ENCODE measurements around the gene RNF212. TPM values are rescaled to one million over a fixed set of nuclear protein-coding genes. Genes with fewer than 3 reads are reported as not detected.

Gene RNF212
- total and polyA plus RNA-seq, 12 donors = 0.21 to 2.1 (median 0.31) TPM; not detected in 4

DNA sequence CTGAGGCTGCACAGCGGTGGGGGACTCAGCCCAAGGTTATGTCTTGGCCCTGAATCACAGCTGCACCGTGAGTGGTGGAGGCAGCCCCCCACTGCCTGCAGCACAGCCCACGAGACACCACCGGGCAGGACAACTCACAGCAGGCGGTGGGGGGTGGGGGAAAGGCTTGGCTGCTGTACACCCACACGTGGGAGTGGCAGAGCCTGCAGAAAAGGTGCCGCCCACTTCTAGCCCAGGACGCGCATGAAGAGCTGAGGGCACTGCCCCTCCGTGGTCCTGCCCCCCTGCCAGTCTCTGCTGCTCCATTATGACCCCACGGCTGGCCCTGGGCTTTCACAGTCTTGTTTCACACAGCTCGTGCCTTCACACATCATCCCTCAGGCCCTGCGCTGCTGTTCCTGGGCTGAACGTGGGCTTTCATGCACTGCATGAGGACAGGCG lies 61.1 kb downstream of the RNF212 start:
- DNase-seq (no peak), ATAC-seq (no peak)
- TF ChIP-seq, protein P1, sequence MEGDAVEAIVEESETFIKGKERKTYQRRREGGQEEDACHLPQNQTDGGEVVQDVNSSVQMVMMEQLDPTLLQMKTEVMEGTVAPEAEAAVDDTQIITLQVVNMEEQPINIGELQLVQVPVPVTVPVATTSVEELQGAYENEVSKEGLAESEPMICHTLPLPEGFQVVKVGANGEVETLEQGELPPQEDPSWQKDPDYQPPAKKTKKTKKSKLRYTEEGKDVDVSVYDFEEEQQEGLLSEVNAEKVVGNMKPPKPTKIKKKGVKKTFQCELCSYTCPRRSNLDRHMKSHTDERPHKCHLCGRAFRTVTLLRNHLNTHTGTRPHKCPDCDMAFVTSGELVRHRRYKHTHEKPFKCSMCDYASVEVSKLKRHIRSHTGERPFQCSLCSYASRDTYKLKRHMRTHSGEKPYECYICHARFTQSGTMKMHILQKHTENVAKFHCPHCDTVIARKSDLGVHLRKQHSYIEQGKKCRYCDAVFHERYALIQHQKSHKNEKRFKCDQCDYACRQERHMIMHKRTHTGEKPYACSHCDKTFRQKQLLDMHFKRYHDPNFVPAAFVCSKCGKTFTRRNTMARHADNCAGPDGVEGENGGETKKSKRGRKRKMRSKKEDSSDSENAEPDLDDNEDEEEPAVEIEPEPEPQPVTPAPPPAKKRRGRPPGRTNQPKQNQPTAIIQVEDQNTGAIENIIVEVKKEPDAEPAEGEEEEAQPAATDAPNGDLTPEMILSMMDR (IDR thresholded peaks at IDR 0.05) = no peak
- no peak overlapping the region for H3K4me3 ChIP-seq
- no peak overlapping the region for H3K27ac ChIP-seq
- WGBS, 2 donors = 66 to 68% methylated on average over 15 of the region's 15 CpGs
- intact Hi-C loops (cut with DNase I) = no loop called here
- H3K4me1 ChIP-seq = peaks cover 0 to 19% (median 13%) of the 10 kb centered on the region in 9 donors
- peaks cover 0 to 67% (median 50%) of the 10 kb centered on the region in 7 donors for H3K27me3 ChIP-seq
- no peaks in the 10 kb centered on the region for H3K36me3 ChIP-seq
- no peaks in the 10 kb centered on the region for H3K9me3 ChIP-seq

DNA sequence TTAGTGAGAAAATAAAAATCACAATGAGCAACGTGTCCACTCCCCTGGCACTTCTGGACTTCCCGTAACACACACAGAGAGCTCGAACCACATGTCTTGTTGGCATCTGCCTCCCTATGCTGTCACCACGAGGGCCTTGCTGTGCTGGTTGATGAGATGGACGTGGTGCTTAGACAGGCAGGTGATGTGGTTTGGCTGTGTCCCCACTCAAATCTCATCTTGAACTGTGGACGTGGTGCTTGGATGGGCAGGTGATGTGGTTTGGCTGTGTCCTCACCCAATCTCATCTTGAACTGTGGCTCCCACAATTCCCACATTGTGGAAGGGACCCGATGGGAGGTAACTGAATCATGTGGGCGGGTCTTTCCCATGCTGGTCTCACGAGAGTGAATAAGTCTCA lies 61.9 kb downstream of the RNF212 start:
- Histone ChIP-seq H3K36me3 (no peaks in the 10 kb centered on the region), H3K4me1 (peaks cover 0 to 24% (median 18%) of the 10 kb centered on the region in 9 donors), H3K9me3 (no peaks in the 10 kb centered on the region), H3K27me3 (peaks cover 0 to 64% (median 48%) of the 10 kb centered on the region in 7 donors), H3K27ac (no peak overlapping the region), H3K4me3 (no peak overlapping the region)
- intact Hi-C loops (cut with DNase I) = no loop called here
- TF ChIP-seq, protein P1 (IDR thresholded peaks at IDR 0.05) = no peak
- WGBS, 2 donors = 71 to 77% methylated on average over 9 of the region's 9 CpGs
- no peak for ATAC-seq
- no peak for DNase-seq

DNA sequence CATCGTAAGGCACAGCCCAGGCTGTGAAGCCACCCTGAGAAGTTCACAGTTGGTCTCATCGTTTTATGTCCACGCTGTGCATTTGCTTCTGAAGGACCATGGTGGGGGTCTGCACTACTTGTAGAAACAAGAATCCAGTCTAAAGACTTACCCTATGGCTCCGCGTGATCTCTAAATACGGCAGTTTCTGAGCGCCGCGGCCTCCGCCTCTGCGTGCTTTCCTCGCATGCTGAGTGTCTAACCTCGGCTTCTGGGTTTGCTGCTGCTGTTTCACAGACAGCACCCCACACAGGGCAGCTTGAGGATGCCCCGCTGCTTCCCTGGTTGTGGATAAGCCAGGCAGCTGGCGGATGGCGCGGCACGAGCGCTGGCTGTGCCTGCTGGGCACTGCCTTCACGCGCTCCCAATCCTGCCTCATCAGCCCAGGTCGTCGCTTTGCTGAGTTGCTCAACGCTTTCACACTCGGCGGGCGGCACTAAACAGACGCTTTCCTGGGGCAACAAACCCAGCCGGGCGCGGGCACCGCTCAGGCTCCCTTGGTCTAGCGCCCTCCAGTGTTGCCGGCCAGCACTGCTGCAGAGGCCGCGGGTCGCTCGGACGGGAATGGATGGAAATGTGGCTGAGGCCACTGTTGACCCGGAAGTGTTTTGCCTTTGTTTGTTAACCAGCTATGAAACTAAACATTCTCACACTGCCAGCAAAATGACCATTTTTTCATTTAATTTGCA lies 62.7 kb downstream of the RNF212 start:
- WGBS, 2 donors = 49 to 56% methylated on average over 40 of the region's 40 CpGs

DNA sequence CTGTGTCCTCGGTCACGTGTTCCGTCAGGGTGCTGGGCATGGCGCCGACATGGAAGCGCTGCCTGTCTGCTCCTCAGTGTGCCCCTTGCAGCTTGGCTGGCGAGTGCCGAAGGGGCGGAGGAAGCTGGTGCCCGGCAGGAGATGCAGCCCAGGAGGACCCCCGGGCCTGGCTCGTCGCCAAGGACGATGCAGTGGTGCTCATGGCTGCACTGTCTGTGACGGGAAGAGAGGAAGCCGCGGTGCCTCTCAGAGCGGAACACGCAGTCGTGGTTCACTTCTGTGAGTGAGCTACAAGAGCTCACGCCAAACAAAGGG lies 63.8 kb downstream of the RNF212 start:
- TF ChIP-seq, protein P1 (IDR thresholded peaks at IDR 0.05) = no peak
- no peaks in the 10 kb centered on the region for H3K9me3 ChIP-seq
- no peak overlapping the region for H3K27ac ChIP-seq
- H3K27me3 ChIP-seq = peaks cover 0 to 64% (median 47%) of the 10 kb centered on the region in 7 donors
- DNase-seq = no peak
- H3K4me3 ChIP-seq = no peak overlapping the region
- 83 to 86% methylated on average over 21 of the region's 21 CpGs for WGBS, 2 donors
- H3K4me1 ChIP-seq = peaks cover 0 to 18% (median 10%) of the 10 kb centered on the region in 9 donors
- no peaks in the 10 kb centered on the region for H3K36me3 ChIP-seq
- intact Hi-C loops (cut with DNase I) = no loop called here
- no peak for ATAC-seq

More for the DNA sequence above, 62.7 kb downstream of the RNF212 start:
- DNase-seq (no peak), ATAC-seq (peak in 1 of 8 donors; percentile 31)
- intact Hi-C loops (cut with DNase I) = no loop called here
- TF ChIP-seq, protein P1 (IDR thresholded peaks at IDR 0.05) = peak in 2 of 9 donors; percentile 42 to 43
- H3K4me3 ChIP-seq = no peak overlapping the region
- H3K27ac ChIP-seq = no peak overlapping the region
- H3K4me1 ChIP-seq = peaks cover 0 to 21% (median 11%) of the 10 kb centered on the region in 9 donors
- no peaks in the 10 kb centered on the region for H3K9me3 ChIP-seq
- peaks cover 0 to 57% (median 41%) of the 10 kb centered on the region in 7 donors for H3K27me3 ChIP-seq
- no peaks in the 10 kb centered on the region for H3K36me3 ChIP-seq
